Skin epidermis (tissue), 12 donors: Measurements from ENCODE around the gene ARHGEF4.

Experiments used
- H3K27ac ChIP-seq, 21 experiments: fragments of 200-600 bp; sonication (generic) in 11 of 21; one replicate each; pipeline ENCODE4 v1.5.0; 2020; ENCODE audit warnings: mild to moderate bottlenecking in 3 of 21, inconsistent platforms in 2 of 21, moderate library complexity in 2 of 21
- H3K4me3 ChIP-seq, 7 experiments: fragments of 200-600 bp; sonication (generic) in 2 of 7; one replicate each; pipeline ENCODE4 v1.5.0; 2020; ENCODE audit warnings: inconsistent platforms in 2 of 7, mild to moderate bottlenecking in 2 of 7, moderate library complexity in 1 of 7

Gene ARHGEF4

DNA sequence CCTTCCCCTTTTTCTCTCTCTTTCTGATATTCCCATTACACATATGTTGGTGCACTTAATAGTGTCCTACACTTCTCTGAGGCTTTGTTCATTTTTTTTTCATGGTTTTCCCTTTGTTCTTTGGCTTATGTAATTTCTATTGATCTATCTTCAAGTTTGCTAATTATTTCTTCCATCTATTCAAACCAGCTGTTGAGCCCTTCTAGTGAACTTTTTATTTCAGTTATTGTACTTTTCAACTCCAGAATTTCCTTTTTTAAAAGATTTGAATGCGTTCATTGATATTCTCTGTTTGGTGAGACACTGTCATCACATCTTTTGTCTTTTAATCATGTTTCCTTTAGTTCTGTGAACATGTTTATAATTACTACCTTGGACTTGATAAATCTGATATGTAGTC, 118.2 kb downstream of the ARHGEF4 start:
- H3K27ac ChIP-seq: no peak overlapping the region
- H3K4me3 ChIP-seq: no peak overlapping the region

DNA sequence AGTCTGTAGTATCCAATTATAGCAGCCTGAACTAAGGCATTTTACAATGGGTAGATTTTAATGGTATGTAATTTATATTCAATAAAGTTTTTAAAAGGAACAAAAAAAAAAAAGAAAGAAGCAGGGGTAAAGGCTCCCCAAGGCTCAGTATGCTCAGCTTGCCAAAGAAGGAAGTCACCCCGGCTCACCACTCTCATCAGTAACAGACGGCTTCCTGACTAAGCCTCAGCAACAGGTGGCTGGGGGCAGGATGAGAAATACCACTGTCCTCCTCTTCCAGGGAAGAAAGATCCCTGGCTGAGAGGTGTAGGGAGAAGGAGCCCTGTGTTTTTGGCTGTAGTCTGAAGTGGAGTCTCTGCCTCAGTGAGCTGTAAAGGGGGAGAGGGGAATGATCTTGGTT, 121.2 kb downstream of the ARHGEF4 start:
- no peak overlapping the region for H3K27ac ChIP-seq

GRCh38 chr2:130963196-130963848, 126.6 kb downstream of the ARHGEF4 start:
- H3K4me3 ChIP-seq: peak overlapping the region in 1 of 7 experiments; percentile 17
- H3K27ac ChIP-seq: no peak overlapping the region

More for the DNA sequence above, 121.2 kb downstream of the ARHGEF4 start:
- no peak overlapping the region for H3K4me3 ChIP-seq

DNA sequence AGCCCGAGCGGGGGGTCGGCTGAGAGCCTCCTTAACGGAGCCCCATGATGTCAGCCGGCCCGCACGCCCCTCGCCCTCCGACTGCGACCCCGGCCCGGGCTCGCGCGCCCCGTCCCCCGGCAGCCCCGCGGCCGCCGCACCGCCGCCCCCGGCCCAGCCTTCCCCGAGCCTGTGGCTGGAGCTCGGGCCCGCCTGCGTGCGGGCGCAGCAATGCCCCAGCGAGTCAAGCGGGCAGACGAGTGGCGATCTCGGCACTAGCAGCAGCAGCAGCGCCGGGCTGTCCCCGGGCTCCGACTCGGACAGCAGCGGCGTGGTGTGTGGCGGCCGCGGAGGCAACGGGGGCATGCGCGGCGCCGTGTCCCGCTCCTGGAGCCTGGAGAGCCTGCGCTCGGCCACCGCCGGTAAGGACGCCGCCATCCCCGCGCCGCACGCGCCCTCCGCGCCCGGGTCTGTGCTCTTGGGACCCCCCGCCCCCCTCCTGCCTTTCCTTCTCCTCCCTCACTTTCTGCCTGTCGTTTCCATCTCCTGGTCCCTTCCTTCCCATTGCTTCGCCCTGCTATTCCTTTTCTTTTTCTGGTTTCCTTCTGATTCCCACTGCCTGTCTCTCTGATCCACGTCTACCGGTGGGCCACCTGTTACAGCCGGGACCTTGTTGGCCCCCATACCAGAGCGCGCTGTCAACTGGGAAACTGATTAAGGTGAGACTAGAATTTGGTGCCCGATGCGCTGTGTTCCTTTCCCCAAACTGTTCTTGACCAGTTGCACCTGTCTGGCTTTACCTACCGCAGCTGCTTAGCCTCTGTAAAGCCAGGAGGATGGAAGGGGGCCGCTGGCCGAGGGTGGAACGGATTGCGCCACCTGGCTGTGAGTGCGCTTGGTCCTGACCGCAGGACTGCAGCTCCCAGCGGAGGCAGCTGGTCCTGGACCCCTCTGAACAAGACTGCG, 127.4 kb downstream of the ARHGEF4 start:
- Histone ChIP-seq H3K4me3 (peak overlapping the region in 1 of 7 experiments; percentile 17), H3K27ac (no peak overlapping the region)

DNA sequence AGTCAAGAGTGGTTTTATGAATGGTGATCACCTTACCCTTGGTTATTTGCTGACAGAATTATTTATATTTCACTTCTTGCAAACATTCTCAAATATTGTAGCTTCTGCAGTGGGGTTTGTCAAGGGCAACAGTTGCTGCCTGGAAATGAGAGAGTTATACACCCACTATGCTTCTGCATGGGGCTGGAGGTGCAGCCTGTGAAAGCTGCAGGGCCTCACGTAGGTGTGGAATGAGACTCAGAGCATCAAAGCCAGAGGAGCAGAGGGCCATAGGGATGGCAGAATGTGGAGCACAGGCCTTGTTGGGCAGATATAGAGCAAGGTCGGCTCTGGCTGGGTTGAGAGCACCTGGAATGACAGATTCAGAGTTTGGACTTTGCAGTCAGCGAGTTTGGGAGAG, 128.2 kb downstream of the ARHGEF4 start:
- H3K27ac ChIP-seq: no peak overlapping the region
- no peak overlapping the region for H3K4me3 ChIP-seq

DNA sequence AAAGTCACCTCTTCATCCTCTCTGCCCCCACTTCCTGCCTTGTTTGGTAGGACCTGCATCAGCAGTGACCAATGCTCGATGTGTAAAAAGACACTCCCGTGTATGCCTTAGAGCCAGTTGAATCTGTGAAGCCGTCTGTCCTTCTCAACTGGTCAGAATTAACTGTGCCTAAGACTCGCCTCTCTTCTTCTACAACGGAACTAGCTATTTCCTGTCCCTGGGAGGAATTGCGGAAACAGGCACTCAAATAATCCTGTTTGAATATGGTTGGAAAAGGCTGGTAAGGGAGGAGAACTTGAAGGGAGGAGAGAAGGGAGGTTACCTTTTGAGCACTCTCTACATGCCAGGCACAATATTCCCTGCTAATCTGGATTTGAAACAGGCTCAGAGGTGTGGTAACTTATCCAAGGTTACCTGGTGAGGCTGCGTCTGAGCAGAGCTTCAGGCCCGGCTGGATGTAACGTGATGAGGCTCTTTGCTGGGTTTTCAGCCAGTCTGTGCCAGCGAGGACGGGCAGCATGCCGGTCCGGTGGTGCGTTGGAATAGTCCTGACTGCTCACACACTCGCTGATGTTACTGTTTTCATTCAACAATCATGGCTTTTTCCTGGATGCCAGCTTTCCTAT, 129.5 kb downstream of the ARHGEF4 start:
- Histone ChIP-seq H3K27ac (no peak overlapping the region), H3K4me3 (no peak overlapping the region)

GRCh38 chr2:130966775-130967490, 130.2 kb downstream of the ARHGEF4 start:
- H3K27ac ChIP-seq: no peak overlapping the region
- no peak overlapping the region for H3K4me3 ChIP-seq

- H3K4me3 ChIP-seq: no peak overlapping the region
- peak overlapping the region in 1 of 21 experiments; percentile 14 for H3K27ac ChIP-seq
These were observed 135.7 kb downstream of the ARHGEF4 start for GRCh38 chr2:130972410-130972809.

DNA sequence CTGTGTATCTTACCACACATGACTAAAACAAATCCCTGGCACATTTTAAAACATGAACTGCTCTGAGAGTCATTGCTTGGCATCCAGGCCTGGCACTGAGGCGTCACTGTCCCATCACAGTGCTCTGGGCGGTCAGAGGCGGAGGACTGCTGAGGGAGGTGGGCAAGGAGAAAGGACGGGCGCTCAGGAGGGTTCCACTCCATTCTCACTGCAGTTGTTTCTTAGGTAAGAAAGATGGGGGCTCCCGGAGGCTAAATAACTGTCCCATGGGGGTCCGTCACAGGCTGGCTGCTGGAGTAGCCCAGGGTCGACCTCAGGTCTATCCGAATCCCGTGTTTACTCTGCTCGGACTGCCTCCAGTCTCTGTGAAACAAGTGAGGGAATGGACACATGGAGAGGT, 139.0 kb downstream of the ARHGEF4 start:
- Histone ChIP-seq H3K4me3 (no peak overlapping the region), H3K27ac (no peak overlapping the region)

DNA sequence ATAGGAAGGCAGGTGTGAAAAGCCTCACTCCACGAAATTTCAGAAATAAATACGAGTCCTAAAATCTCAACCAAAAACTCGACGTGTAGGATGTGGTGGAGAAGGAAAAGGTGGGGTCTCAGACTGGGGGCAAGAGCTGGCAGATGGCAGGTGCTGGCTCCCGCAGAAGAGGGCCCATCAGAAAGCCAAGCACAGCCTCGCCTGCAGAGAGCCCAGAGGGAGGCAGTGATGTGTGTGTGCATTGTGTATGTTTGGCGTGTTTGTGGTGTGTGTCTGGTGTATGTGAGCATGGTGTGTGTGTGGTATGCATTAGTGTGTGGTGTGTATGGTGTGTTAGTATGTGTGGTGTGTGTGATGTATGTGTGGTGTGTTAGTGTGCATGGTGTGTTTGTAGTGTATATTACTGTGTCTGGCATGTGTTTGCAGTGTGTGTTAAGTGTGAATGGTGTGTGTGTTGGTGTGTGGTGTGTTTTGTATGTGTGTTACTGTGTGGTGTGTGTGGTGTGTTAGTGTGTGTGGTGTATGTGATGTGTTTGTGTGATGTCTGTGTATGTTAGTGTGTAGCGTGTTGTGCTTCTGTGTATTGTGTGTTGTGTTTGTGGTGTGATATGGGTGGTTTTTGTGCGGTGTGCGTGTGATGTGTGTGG, 140.0 kb downstream of the ARHGEF4 start:
- Histone ChIP-seq H3K4me3 (no peak overlapping the region), H3K27ac (no peak overlapping the region)

GRCh38 chr2:130977461-130978050, 140.8 kb downstream of the ARHGEF4 start:
- Histone ChIP-seq H3K27ac (no peak overlapping the region), H3K4me3 (no peak overlapping the region)

GRCh38 chr2:130981667-130982066, 145.0 kb downstream of the ARHGEF4 start:
- no peak overlapping the region for H3K27ac ChIP-seq
- no peak overlapping the region for H3K4me3 ChIP-seq

- Histone ChIP-seq H3K4me3 (no peak overlapping the region), H3K27ac (no peak overlapping the region)
These were observed 148.6 kb downstream of the ARHGEF4 start for GRCh38 chr2:130985206-130985780.

- Histone ChIP-seq H3K4me3 (no peak overlapping the region), H3K27ac (no peak overlapping the region)
These were observed 149.3 kb downstream of the ARHGEF4 start for GRCh38 chr2:130985831-130986649.

- Histone ChIP-seq H3K4me3 (no peak overlapping the region), H3K27ac (no peak overlapping the region)
These were observed 150.3 kb downstream of the ARHGEF4 start for GRCh38 chr2:130986890-130987493.

GRCh38 chr2:130987519-130988425, 151.1 kb downstream of the ARHGEF4 start:
- no peak overlapping the region for H3K27ac ChIP-seq
- H3K4me3 ChIP-seq: no peak overlapping the region
